ENCODE data around the gene LGR6.
A peak's percentile ranks its signal among the peaks of the same experiment; 100 is the strongest.

The LGR6 gene

GRCh38 chr1:202182040-202182877 is 11.3 kb upstream of the LGR6 start:
- Histone ChIP-seq H3K36me3 (replicated peaks) (no peaks in the 10 kb centered on the region), H3K4me3 (ENCODE audit: low read depth, low read length) (no peak overlapping the region), H3K27me3 (replicated peaks) (peaks cover 19% of the 10 kb centered on the region), H3K27ac (no peak overlapping the region)
- TF ChIP-seq, protein P1, sequence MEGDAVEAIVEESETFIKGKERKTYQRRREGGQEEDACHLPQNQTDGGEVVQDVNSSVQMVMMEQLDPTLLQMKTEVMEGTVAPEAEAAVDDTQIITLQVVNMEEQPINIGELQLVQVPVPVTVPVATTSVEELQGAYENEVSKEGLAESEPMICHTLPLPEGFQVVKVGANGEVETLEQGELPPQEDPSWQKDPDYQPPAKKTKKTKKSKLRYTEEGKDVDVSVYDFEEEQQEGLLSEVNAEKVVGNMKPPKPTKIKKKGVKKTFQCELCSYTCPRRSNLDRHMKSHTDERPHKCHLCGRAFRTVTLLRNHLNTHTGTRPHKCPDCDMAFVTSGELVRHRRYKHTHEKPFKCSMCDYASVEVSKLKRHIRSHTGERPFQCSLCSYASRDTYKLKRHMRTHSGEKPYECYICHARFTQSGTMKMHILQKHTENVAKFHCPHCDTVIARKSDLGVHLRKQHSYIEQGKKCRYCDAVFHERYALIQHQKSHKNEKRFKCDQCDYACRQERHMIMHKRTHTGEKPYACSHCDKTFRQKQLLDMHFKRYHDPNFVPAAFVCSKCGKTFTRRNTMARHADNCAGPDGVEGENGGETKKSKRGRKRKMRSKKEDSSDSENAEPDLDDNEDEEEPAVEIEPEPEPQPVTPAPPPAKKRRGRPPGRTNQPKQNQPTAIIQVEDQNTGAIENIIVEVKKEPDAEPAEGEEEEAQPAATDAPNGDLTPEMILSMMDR (IDR thresholded peaks at IDR 0.05; ENCODE audit: low read depth, low read length, missing control alignments) = no peak
- in situ Hi-C loops (cut with HindIII; ENCODE audit: low pct_ligation_motif_present, low sequenced_read_pairs) = no loop called here
- DNase-seq = no peak

DNA sequence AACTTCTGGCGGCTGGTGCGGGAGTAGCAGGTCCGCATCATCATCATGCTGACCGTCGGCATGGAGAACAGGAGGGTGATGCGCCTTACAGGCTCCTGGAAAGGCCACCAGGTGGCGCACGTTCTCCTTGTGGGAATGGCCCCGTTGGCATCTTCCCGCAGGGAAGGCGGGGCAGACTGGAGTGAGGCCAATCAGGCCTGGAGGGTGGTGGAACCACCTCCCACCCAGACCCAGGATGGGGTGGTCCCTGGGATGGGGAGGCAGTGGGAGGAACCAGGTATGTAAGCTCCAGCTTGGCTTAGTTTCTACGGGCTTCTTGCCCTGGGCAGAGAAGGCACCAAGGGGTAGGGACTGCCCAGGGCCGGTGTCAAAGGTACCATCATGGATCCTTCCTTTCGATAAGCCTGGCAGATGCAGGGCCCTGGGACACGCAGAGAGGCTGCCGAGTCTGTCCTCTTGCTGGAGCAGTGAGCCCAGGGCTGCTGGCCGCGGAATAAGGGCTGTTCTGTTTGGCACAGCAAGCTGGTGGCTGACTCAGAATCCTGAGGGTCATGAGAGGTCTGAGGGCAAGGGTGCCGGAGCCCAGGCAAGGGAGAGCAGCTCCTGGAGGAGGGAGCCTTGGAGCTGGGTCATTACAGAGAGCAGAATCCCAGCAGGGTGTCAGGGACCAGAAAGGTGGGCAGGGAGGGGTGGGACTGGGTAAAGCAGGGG is 8.7 kb upstream of the LGR6 start:
- H3K27me3 ChIP-seq (replicated peaks) = peaks cover 12% of the 10 kb centered on the region
- H3K27ac ChIP-seq = no peak overlapping the region
- in situ Hi-C loops (cut with HindIII; ENCODE audit: low pct_ligation_motif_present, low sequenced_read_pairs) = no loop called here
- no peaks in the 10 kb centered on the region for H3K36me3 ChIP-seq (replicated peaks)
- TF ChIP-seq, protein P1 (IDR thresholded peaks at IDR 0.05; ENCODE audit: low read depth, low read length, missing control alignments) = peak; percentile 94
- no peak overlapping the region for H3K4me3 ChIP-seq (ENCODE audit: low read depth, low read length)
- DNase-seq = peak; percentile 92

GRCh38 chr1:202186327-202186726 is 7.3 kb upstream of the LGR6 start:
- H3K27ac ChIP-seq = no peak overlapping the region
- no peak overlapping the region for H3K4me3 ChIP-seq (ENCODE audit: low read depth, low read length)
- peaks cover 9% of the 10 kb centered on the region for H3K27me3 ChIP-seq (replicated peaks)
- no peak for DNase-seq
- no peaks in the 10 kb centered on the region for H3K36me3 ChIP-seq (replicated peaks)
- TF ChIP-seq, protein P1 (IDR thresholded peaks at IDR 0.05; ENCODE audit: low read depth, low read length, missing control alignments) = no peak
- in situ Hi-C loops (cut with HindIII; ENCODE audit: low pct_ligation_motif_present, low sequenced_read_pairs) = no loop called here

GRCh38 chr1:202187041-202187671 is 6.4 kb upstream of the LGR6 start:
- TF ChIP-seq, protein P1 (IDR thresholded peaks at IDR 0.05; ENCODE audit: low read depth, low read length, missing control alignments) = no peak
- no peak for DNase-seq
- Histone ChIP-seq H3K27me3 (replicated peaks) (peaks cover 7% of the 10 kb centered on the region), H3K27ac (no peak overlapping the region), H3K4me3 (ENCODE audit: low read depth, low read length) (no peak overlapping the region), H3K36me3 (replicated peaks) (no peaks in the 10 kb centered on the region)
- in situ Hi-C loops (cut with HindIII; ENCODE audit: low pct_ligation_motif_present, low sequenced_read_pairs) = no loop called here

GRCh38 chr1:202187697-202188407 is 5.7 kb upstream of the LGR6 start:
- Histone ChIP-seq H3K27ac (no peak overlapping the region), H3K4me3 (ENCODE audit: low read depth, low read length) (no peak overlapping the region), H3K27me3 (replicated peaks) (peaks cover 3% of the 10 kb centered on the region), H3K36me3 (replicated peaks) (no peaks in the 10 kb centered on the region)
- DNase-seq = no peak
- TF ChIP-seq, protein P1 (IDR thresholded peaks at IDR 0.05; ENCODE audit: low read depth, low read length, missing control alignments) = no peak
- in situ Hi-C loops (cut with HindIII; ENCODE audit: low pct_ligation_motif_present, low sequenced_read_pairs) = no loop called here
